HTR-8/SVneo (cell line): ENCODE data around the gene TMEM176B.
"Not testable (repeated sequence)": the region's sequence is repeated elsewhere in the genome, so short reads cannot be mapped to it uniquely, and the experiment has no call there.

Experiments
- DNase-seq: peaks from one replicate; pipeline ENCODE4 v3.0.0; 2011; ENCODE audit warnings: low spot score, mixed read lengths; ENCODE audit not compliant: insufficient read length
- FAIRE-seq: peaks from 2 replicates; lab custom pipeline; 2011; peaks lifted over from hg19 to GRCh38; lab: Jason Lieb, UNC

Gene TMEM176B

GRCh38 chr7:150793569-150794238, 6.5 kb downstream of the TMEM176B start:
- DNase-seq (no peak), FAIRE-seq (no peak)

DNA sequence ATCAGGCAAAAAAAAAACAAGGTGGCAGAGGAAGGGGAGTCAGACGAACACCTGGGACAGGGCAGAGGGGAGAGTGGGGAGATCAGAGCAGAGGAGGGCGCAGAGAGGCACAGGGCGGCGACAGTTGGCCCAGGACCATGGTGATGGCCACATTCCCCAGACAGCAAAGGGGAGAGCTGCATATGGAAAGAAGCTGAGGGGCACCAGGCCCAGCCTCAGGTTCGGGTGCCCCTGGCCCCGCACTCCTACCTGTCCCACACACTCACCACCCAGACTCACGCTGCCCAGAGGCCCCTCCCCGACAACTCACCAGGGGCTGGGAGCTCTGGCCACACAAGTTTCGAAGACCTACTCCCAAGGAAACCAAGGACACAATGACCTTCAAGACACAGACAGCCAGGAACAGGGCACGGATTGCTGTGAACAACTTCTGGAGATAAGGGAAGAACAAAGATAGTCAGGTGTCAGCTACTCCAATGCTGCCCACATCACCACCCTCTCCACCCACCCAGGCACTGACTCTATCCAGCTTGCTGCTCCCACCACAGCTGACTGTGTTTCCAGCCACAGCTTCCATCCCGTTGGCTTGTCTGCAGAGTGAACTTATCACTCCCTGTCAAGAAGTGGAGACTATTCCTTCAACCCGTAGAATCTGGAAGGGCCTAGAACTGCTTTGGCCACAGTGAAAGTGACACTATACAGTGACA, 8.3 kb downstream of the TMEM176B start:
- no peak for DNase-seq
- FAIRE-seq: no peak

- DNase-seq: no peak
- FAIRE-seq: no peak
These were observed 8.9 kb downstream of the TMEM176B start for GRCh38 chr7:150791304-150791703.

GRCh38 chr7:150790416-150791075, 9.6 kb downstream of the TMEM176B start:
- FAIRE-seq (no peak), DNase-seq (no peak)

GRCh38 chr7:150788474-150789269, 11.5 kb downstream of the TMEM176B start:
- DNase-seq (no peak), FAIRE-seq (no peak)

GRCh38 chr7:150787321-150788281, 12.6 kb downstream of the TMEM176B start:
- no peak for DNase-seq
- FAIRE-seq: no peak

GRCh38 chr7:150784954-150785353, 15.2 kb downstream of the TMEM176B start:
- no peak for DNase-seq
- no peak for FAIRE-seq

DNA sequence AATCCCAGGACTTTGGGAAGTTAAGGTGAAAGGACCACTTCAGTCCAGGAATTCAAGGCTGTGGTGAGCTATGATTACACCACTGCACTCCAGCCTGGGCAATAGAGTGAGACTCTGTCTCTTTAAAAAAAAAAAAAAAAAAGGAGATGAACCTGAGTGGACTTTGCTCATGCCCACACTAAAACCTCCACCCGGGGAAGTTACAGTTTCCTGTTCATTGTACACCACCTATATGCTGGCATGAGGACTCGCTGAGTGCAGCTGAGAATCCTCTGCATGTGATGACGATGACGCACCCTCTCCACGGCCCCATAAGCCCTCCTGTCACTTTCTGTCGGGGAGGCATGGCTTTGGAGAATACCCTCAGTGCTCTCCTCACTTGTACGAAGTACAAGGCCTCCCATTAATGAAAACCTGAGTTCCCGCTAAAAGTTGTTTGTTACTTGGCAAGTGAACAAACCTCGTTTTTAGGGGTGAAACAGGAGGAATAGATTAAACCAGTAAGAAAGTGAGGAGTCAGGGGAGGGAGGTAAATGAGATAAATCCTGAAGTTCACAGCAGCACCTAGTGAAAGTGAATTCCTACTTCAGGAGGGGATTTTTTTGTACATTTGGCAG, 15.9 kb downstream of the TMEM176B start:
- FAIRE-seq (no peak), DNase-seq (no peak)

DNA sequence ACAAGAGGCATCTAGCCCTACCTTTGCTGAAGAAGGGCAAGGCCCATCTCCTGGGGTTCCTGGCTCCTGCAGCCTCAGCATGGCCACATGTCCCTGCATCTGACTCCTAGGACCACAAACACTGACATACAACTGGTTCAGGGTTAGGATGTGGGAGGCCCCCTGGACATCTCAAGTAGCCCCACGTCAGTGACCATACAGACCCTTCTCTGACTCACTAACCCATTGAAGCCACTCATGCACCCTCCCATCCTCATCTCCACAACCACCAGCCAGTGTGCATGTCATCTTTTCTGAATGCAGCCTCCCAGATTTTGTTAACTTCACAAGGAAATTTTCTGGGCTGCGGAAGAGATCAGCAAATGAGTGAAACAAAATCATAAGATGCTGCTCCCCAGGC, 18.2 kb downstream of the TMEM176B start:
- DNase-seq (no peak), FAIRE-seq (no peak)

DNA sequence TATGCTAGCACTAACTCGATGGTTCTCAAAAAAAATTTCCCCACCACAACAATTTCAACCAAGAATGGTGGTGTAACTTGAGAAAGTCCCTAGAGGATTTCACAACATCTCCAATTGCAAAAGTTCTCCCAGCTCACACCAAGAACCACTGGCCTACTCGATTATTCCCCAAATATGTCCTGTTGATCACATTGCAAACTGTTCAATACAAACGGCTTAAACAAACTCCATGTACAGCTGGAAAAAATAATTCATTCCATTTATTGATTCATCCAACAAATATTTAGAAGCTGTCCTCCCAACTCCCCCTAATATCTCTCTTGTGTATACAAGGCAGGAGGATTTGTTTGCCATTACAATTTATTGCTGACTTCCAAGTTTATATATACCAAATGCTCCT, 19.1 kb downstream of the TMEM176B start:
- DNase-seq: no peak
- FAIRE-seq: no peak

- no peak for FAIRE-seq
- DNase-seq: no peak
These were observed 19.9 kb downstream of the TMEM176B start for GRCh38 chr7:150780292-150780691.

DNA sequence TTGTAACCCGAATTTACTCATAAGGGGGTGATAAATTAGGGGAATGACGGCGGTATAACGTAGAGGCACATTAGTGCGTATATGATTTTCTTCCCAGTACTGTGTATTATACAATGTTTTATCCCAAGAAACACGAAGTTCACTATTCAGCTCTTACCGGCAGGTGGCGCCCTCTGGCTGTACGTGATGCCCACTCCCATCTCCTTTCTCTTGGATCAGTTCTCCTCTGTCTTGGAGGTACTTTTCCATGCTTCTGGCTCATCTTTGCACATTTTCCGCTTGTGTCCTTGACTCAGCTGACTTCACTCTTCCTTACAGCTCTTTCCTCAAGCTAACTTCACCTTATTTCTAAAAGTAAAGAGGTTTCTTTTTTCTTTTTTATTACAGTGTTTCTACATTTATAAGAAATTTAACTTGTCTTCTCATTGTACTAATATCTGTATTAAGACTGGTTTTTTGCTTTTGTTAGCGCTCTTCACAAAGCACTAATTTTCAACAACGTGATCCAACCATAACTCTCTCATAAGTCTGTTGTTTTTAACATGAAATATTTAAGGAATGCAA, 21.3 kb downstream of the TMEM176B start:
- DNase-seq (peak; percentile 58), FAIRE-seq (no peak)

DNA sequence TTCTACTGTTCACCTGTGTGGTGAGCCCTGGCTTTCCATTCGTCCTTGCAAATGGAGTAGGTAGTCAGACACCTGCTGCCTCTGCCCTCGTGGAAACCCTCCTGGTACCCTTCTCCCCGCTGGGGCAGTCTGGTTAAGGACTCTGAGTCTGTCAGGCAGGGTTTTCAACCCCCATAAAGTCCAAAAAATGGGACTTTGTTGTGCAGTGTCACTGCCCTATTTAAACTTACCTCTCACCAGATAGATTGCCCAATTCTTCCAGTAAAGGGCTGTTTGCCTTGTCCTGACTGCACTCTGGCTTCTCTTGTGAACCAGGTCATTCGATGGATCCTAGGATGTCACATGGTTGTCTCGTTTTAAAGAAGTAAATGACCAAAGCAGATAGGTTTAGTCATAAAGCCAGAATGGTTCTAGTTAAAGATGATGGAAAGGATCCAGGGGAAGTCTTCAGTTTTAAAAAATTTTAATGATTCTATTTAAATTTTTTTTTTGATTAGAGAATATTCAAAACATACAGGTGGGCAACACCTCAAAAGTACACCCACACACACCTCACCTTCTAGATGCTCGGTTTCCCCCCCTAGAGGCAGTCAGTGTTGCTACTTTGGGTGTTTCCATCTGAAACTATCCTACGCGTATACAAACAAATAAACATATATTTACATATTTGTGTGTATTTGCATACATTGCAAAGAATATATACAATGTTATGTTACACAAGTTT, 22.0 kb downstream of the TMEM176B start:
- no peak for FAIRE-seq

GRCh38 chr7:150774131-150774530, 26.0 kb downstream of the TMEM176B start:
- not testable (repeated sequence) for FAIRE-seq, DNase-seq

More for the DNA sequence above, 22.0 kb downstream of the TMEM176B start:
- no peak for DNase-seq

DNA sequence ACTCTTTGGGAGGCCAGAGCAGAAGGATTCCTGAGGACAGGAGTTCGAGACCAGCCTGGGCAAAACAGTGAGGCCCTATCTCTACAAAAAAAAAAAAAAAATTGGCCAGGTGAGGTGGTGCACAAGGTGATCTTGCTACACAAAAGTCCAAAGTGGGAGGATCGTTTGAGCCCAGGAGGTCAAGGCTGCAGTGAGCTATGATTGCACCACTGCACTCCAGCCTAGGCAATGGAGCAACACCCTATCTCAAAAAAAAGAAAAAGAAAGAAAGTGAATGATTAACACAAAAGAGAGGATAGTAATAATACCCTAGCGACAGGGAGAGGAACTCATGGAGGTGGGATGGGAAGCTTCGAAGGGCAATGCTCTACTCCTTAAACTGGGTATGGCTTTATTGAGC, 30.4 kb downstream of the TMEM176B start:
- DNase-seq: no peak
- FAIRE-seq: no peak

GRCh38 chr7:150766334-150766709, 33.8 kb downstream of the TMEM176B start:
- no peak for FAIRE-seq
- DNase-seq: no peak

- FAIRE-seq: no peak
- no peak for DNase-seq
These were observed 40.7 kb downstream of the TMEM176B start for GRCh38 chr7:150759479-150759878.

GRCh38 chr7:150756858-150757257, 43.3 kb downstream of the TMEM176B start:
- FAIRE-seq: no peak
- DNase-seq: no peak
